Measurements from ENCODE around the gene RCAN1.

Gene RCAN1

GRCh38 chr21:34548781-34549376 lies 66.0 kb downstream of the RCAN1 start:
- Histone ChIP-seq H3K36me3 (ENCODE audit: control insufficient read depth, insufficient read depth, low read length, severe bottlenecking) (no peaks in the 10 kb centered on the region), H3K9me3 (ENCODE audit: control insufficient read depth, low read length) (no peaks in the 10 kb centered on the region), H3K4me3 (ENCODE audit: low read length) (no peak overlapping the region), H3K9ac (ENCODE audit: low read length) (no peak overlapping the region), H3K27me3 (replicated peaks; ENCODE audit: control insufficient read depth, insufficient read depth, low read length) (no peaks in the 10 kb centered on the region), H3K4me1 (ENCODE audit: control insufficient read depth, insufficient read depth, low read length) (peaks cover 64% of the 10 kb centered on the region)
- DNase-seq (ENCODE audit: low read depth) = no peak

GRCh38 chr21:34546542-34546941 lies 68.4 kb downstream of the RCAN1 start:
- no peak overlapping the region for H3K4me3 ChIP-seq (ENCODE audit: low read length)
- no peaks in the 10 kb centered on the region for H3K36me3 ChIP-seq (ENCODE audit: control insufficient read depth, insufficient read depth, low read length, severe bottlenecking)
- no peak for DNase-seq (ENCODE audit: low read depth)
- H3K4me1 ChIP-seq (ENCODE audit: control insufficient read depth, insufficient read depth, low read length) = peaks cover 47% of the 10 kb centered on the region
- H3K27me3 ChIP-seq (replicated peaks; ENCODE audit: control insufficient read depth, insufficient read depth, low read length) = no peaks in the 10 kb centered on the region
- no peak overlapping the region for H3K9ac ChIP-seq (ENCODE audit: low read length)
- H3K9me3 ChIP-seq (ENCODE audit: control insufficient read depth, low read length) = no peaks in the 10 kb centered on the region

GRCh38 chr21:34545079-34545884 lies 69.6 kb downstream of the RCAN1 start:
- Histone ChIP-seq H3K4me1 (ENCODE audit: control insufficient read depth, insufficient read depth, low read length) (peaks cover 40% of the 10 kb centered on the region), H3K9ac (ENCODE audit: low read length) (peak overlapping the region; percentile 77), H3K36me3 (ENCODE audit: control insufficient read depth, insufficient read depth, low read length, severe bottlenecking) (no peaks in the 10 kb centered on the region), H3K27me3 (replicated peaks; ENCODE audit: control insufficient read depth, insufficient read depth, low read length) (no peaks in the 10 kb centered on the region), H3K9me3 (ENCODE audit: control insufficient read depth, low read length) (no peaks in the 10 kb centered on the region), H3K4me3 (ENCODE audit: low read length) (peak overlapping the region; percentile 26)
- peak; percentile 77 for DNase-seq (ENCODE audit: low read depth)

- no peaks in the 10 kb centered on the region for H3K9me3 ChIP-seq (ENCODE audit: control insufficient read depth, low read length)
- H3K4me3 ChIP-seq (ENCODE audit: low read length) = no peak overlapping the region
- peaks cover 40% of the 10 kb centered on the region for H3K4me1 ChIP-seq (ENCODE audit: control insufficient read depth, insufficient read depth, low read length)
- H3K9ac ChIP-seq (ENCODE audit: low read length) = peak overlapping the region; percentile 77
- H3K36me3 ChIP-seq (ENCODE audit: control insufficient read depth, insufficient read depth, low read length, severe bottlenecking) = no peaks in the 10 kb centered on the region
- DNase-seq (ENCODE audit: low read depth) = peak; percentile 69
- H3K27me3 ChIP-seq (replicated peaks; ENCODE audit: control insufficient read depth, insufficient read depth, low read length) = no peaks in the 10 kb centered on the region
These were observed 70.8 kb downstream of the RCAN1 start for GRCh38 chr21:34544032-34544496.

- H3K4me3 ChIP-seq (ENCODE audit: low read length) = no peak overlapping the region
- H3K4me1 ChIP-seq (ENCODE audit: control insufficient read depth, insufficient read depth, low read length) = peaks cover 40% of the 10 kb centered on the region
- H3K9me3 ChIP-seq (ENCODE audit: control insufficient read depth, low read length) = no peaks in the 10 kb centered on the region
- H3K27me3 ChIP-seq (replicated peaks; ENCODE audit: control insufficient read depth, insufficient read depth, low read length) = no peaks in the 10 kb centered on the region
- no peak overlapping the region for H3K9ac ChIP-seq (ENCODE audit: low read length)
- no peaks in the 10 kb centered on the region for H3K36me3 ChIP-seq (ENCODE audit: control insufficient read depth, insufficient read depth, low read length, severe bottlenecking)
- no peak for DNase-seq (ENCODE audit: low read depth)
These were observed 71.9 kb downstream of the RCAN1 start for GRCh38 chr21:34543017-34543416.

GRCh38 chr21:34540206-34540605 lies 74.7 kb downstream of the RCAN1 start:
- Histone ChIP-seq H3K27me3 (replicated peaks; ENCODE audit: control insufficient read depth, insufficient read depth, low read length) (no peaks in the 10 kb centered on the region), H3K9ac (ENCODE audit: low read length) (no peak overlapping the region), H3K9me3 (ENCODE audit: control insufficient read depth, low read length) (no peaks in the 10 kb centered on the region), H3K4me3 (ENCODE audit: low read length) (no peak overlapping the region), H3K36me3 (ENCODE audit: control insufficient read depth, insufficient read depth, low read length, severe bottlenecking) (no peaks in the 10 kb centered on the region), H3K4me1 (ENCODE audit: control insufficient read depth, insufficient read depth, low read length) (peaks cover 27% of the 10 kb centered on the region)
- no peak for DNase-seq (ENCODE audit: low read depth)

- no peak overlapping the region for H3K9ac ChIP-seq (ENCODE audit: low read length)
- DNase-seq (ENCODE audit: low read depth) = no peak
- H3K36me3 ChIP-seq (ENCODE audit: control insufficient read depth, insufficient read depth, low read length, severe bottlenecking) = no peaks in the 10 kb centered on the region
- no peaks in the 10 kb centered on the region for H3K27me3 ChIP-seq (replicated peaks; ENCODE audit: control insufficient read depth, insufficient read depth, low read length)
- H3K9me3 ChIP-seq (ENCODE audit: control insufficient read depth, low read length) = no peaks in the 10 kb centered on the region
- H3K4me1 ChIP-seq (ENCODE audit: control insufficient read depth, insufficient read depth, low read length) = peaks cover 7% of the 10 kb centered on the region
- H3K4me3 ChIP-seq (ENCODE audit: low read length) = no peak overlapping the region
These were observed 77.1 kb downstream of the RCAN1 start for GRCh38 chr21:34537838-34538237.

- Histone ChIP-seq H3K36me3 (ENCODE audit: control insufficient read depth, insufficient read depth, low read length, severe bottlenecking) (no peaks in the 10 kb centered on the region), H3K27me3 (replicated peaks; ENCODE audit: control insufficient read depth, insufficient read depth, low read length) (no peaks in the 10 kb centered on the region), H3K9me3 (ENCODE audit: control insufficient read depth, low read length) (no peaks in the 10 kb centered on the region), H3K4me1 (ENCODE audit: control insufficient read depth, insufficient read depth, low read length) (peaks cover 7% of the 10 kb centered on the region), H3K9ac (ENCODE audit: low read length) (no peak overlapping the region), H3K4me3 (ENCODE audit: low read length) (no peak overlapping the region)
- peak; percentile 47 for DNase-seq (ENCODE audit: low read depth)
These were observed 78.1 kb downstream of the RCAN1 start for GRCh38 chr21:34536820-34537219.

- Histone ChIP-seq H3K27me3 (replicated peaks; ENCODE audit: control insufficient read depth, insufficient read depth, low read length) (no peaks in the 10 kb centered on the region), H3K4me1 (ENCODE audit: control insufficient read depth, insufficient read depth, low read length) (peaks cover 7% of the 10 kb centered on the region), H3K4me3 (ENCODE audit: low read length) (no peak overlapping the region), H3K9ac (ENCODE audit: low read length) (no peak overlapping the region), H3K36me3 (ENCODE audit: control insufficient read depth, insufficient read depth, low read length, severe bottlenecking) (no peaks in the 10 kb centered on the region), H3K9me3 (ENCODE audit: control insufficient read depth, low read length) (no peaks in the 10 kb centered on the region)
- peak; percentile 72 for DNase-seq (ENCODE audit: low read depth)
These were observed 78.6 kb downstream of the RCAN1 start for GRCh38 chr21:34536311-34536710.

GRCh38 chr21:34535886-34536285 lies 79.0 kb downstream of the RCAN1 start:
- no peaks in the 10 kb centered on the region for H3K9me3 ChIP-seq (ENCODE audit: control insufficient read depth, low read length)
- no peaks in the 10 kb centered on the region for H3K27me3 ChIP-seq (replicated peaks; ENCODE audit: control insufficient read depth, insufficient read depth, low read length)
- H3K4me3 ChIP-seq (ENCODE audit: low read length) = no peak overlapping the region
- no peaks in the 10 kb centered on the region for H3K36me3 ChIP-seq (ENCODE audit: control insufficient read depth, insufficient read depth, low read length, severe bottlenecking)
- peaks cover 7% of the 10 kb centered on the region for H3K4me1 ChIP-seq (ENCODE audit: control insufficient read depth, insufficient read depth, low read length)
- peak; percentile 24 for DNase-seq (ENCODE audit: low read depth)
- no peak overlapping the region for H3K9ac ChIP-seq (ENCODE audit: low read length)

GRCh38 chr21:34534522-34534921 lies 80.4 kb downstream of the RCAN1 start:
- Histone ChIP-seq H3K27me3 (replicated peaks; ENCODE audit: control insufficient read depth, insufficient read depth, low read length) (no peaks in the 10 kb centered on the region), H3K4me1 (ENCODE audit: control insufficient read depth, insufficient read depth, low read length) (peaks cover 7% of the 10 kb centered on the region), H3K36me3 (ENCODE audit: control insufficient read depth, insufficient read depth, low read length, severe bottlenecking) (no peaks in the 10 kb centered on the region), H3K4me3 (ENCODE audit: low read length) (no peak overlapping the region), H3K9ac (ENCODE audit: low read length) (no peak overlapping the region), H3K9me3 (ENCODE audit: control insufficient read depth, low read length) (no peaks in the 10 kb centered on the region)
- no peak for DNase-seq (ENCODE audit: low read depth)

Data from adipocyte (in vitro differentiated cells).